Stimulated activated CD8-positive, alpha-beta memory T cell treated with anti-CD3 and anti-CD28 coated beads, Interleukin-2, amount 100 ng/mL, for 1 hour (primary cell): ENCODE data around the gene PER1.
"Not testable (repeated sequence)": the region's sequence is repeated elsewhere in the genome, so short reads cannot be mapped to it uniquely, and the experiment has no call there.

Experiments used
- DNase-seq, 2 donors: peaks; one replicate each; pipeline ENCODE4 v3.0.0-alpha.2; 2020; ENCODE audit warnings: low read depth in 2 of 2

The PER1 gene

GRCh38 chr17:8152112-8152775, at the start of gene PER1:
Gene PER1, minus strand, starts transcription at chr17:8152404. Its CDS starts 1,698 bp downstream, at chr17:8150706.
- peak; percentile 50 to 67 for DNase-seq

DNA sequence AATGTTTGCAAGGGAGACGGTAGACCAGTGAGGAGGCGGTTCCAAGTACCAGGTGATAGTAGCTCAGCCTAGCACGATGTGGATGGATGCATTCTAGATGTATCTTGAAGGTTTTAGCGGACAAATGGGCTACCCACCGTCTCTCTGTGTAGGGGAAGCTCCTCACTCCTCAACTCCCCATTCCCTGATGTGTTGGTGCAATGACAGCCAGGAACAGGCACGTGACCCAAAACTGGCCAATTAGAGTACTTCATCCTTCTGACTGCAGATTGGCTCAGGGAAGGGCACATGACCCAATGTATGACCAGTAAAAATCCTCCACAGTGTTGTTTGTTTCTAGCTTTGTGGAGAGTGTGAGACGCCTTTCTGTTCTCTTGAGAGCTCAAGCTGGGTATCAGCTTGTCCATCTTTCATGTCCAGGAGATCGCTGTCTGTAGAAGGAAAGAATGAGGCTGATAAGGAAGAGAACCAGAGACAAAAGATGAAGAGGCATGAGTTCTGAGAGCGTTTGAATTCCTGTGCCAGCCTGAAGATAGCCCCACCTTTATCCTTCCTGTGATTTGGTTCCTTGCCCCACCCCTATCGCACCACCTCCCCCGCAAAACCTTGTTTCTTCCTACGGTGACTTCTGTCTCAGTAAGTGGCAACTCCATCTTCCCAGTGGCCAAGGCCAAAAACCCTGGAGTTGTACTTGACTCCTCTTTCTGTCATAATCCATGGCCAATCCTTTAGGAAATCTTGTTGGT, 40.0 kb upstream of the PER1 start:
- DNase-seq: no peak

DNA sequence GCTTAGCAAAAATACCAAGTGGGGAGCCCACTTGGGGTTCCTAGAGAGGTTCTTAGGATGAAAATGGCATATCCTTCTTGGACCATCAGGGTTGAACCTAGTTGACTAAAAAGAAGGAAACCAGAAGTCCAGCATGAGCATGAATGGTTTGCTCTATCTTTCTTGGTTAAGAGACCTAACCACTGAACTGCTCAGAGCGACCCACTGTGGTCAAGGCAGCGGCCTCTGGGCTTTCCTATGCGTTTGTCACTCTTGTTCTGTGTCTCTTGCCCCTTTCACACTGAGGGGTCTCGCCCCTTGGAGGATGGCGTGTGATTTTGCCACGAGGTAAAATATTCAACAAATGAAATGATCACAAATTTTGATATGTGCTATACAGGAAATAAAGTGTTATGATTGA, 38.3 kb upstream of the PER1 start:
- no peak for DNase-seq

DNA sequence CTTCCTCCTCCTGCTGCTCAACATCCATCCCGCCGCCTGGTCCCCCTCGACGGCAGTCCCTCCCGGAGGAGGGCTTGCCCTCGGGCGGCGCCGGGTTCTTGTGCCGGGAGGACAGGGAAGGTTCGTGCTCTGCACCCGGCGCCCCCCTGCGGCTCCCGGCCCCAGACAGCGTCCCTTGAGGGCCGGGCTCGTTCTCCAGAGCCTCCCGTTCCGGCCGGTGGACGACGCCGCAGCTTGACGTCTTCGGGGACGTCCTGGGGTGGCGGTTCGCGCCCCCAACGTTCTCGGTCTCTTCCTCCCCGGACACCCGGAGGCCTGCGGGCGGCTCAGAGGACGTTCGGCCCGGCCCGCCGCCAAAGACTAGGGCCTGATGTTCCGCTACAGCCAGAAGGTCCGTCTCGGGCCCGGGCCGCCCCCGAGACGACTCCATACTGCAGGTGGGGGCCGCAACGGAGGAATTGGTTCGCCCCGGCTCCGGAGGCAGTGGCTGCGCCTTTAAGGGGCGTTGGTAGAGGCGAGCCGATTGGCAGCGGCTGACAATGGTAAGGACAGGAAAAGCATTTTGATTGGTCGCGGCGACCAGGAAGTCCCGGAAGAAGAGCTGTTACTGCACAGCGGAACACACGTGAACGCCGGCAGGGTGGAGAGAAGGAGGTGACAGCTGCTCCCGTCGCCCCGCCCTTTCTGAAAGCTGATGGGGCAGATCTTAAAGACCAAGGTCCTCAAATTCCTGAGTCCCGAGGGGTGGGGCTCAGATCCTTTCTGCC, 37.7 kb upstream of the PER1 start, which contains the start of gene BORCS6:
Gene BORCS6, minus strand, starts transcription at position 470 of the 767 bp plus-strand sequence. Its CDS starts 40 bp downstream, at position 430.
- DNase-seq: peak; percentile 87 to 88

- no peak for DNase-seq
Measured at GRCh38 chr17:8189041-8189710, 37.0 kb upstream of the PER1 start.

DNA sequence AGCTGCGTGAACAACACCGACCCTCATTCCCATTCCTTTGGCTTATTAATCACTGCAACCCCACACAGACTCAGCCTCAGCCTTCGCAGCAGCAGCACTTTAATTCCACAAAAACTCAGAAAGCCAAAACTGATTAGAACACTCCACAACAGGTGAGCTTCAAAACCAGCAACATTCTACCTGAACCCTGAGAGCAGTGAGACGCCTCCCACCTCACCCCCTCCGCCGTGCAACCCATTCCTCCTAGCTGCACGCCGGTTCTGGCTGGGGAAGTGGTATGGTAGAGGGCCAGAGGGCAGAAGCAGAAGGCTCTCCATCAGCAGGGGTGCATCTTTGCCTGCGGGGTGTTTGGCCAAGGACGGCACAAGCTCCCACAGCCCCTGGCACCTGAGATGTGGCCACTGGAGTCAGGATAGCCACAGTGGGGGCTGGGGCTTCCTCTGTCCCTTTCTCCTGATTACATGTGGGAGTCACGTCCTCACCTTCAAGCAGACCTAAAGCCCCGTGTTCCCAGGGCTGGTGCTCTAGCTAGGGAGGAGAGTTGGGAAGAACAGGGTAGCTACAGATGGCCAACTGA, 36.1 kb upstream of the PER1 start:
- no peak for DNase-seq

GRCh38 chr17:8187517-8188262, 35.5 kb upstream of the PER1 start:
- peak; percentile 77 to 80 for DNase-seq

GRCh38 chr17:8186787-8187516, 34.7 kb upstream of the PER1 start:
- peak; percentile 81 to 86 for DNase-seq

- DNase-seq: no peak
Measured at GRCh38 chr17:8186446-8186786, 34.2 kb upstream of the PER1 start.

- DNase-seq: peak; percentile 81 to 89
Measured at GRCh38 chr17:8185582-8186445, 33.6 kb upstream of the PER1 start.

GRCh38 chr17:8176998-8177731, 25.0 kb upstream of the PER1 start:
- DNase-seq: no peak

- DNase-seq: peak; percentile 74 to 75
Measured at GRCh38 chr17:8176197-8176940, 24.2 kb upstream of the PER1 start, which contains the start of gene TMEM107. Gene TMEM107, minus strand, starts transcription at chr17:8176380. Its CDS starts 94 bp downstream, at chr17:8176286.

DNA sequence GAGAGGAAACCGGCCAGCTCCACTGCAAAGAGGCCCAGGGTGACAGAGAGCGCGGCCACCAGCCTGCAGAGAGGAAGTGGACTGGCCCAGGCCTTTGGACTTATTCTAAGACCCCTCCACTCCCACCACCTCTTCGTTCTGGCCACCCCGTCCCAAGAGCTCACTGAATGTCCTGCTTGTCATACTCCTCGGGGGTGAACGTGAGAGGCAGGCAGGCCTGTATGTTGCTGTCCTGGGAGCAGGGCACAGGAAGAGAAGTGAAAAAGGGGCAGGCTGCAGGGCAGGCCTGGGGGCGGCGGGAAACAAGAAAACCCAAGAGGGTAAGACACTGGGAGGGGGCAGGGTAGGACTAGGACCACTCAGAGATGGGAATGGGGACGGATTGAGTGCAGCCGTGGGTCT, 23.6 kb upstream of the PER1 start:
- DNase-seq: no peak

DNA sequence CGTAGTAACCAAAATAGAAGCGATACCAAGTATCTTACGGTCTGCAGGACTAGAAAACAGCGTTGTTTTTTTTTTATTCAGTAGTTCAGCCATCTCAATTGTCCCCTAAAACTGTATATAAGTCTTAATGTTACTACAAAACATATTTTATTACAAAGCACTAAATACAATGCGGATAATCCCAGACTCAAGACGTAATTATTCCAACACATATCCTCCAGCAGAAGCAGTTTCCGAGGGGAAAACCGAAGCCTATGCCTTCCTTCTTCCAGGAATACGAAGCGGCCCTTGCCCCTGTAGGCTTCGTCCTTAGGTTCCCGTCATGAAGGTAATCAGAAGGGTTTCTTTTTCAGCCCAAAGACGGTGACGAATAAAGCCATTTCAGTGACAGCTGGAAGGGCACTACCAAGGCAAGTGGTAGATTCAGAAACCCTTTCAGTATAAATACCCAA, 21.7 kb upstream of the PER1 start:
- DNase-seq: no peak

DNA sequence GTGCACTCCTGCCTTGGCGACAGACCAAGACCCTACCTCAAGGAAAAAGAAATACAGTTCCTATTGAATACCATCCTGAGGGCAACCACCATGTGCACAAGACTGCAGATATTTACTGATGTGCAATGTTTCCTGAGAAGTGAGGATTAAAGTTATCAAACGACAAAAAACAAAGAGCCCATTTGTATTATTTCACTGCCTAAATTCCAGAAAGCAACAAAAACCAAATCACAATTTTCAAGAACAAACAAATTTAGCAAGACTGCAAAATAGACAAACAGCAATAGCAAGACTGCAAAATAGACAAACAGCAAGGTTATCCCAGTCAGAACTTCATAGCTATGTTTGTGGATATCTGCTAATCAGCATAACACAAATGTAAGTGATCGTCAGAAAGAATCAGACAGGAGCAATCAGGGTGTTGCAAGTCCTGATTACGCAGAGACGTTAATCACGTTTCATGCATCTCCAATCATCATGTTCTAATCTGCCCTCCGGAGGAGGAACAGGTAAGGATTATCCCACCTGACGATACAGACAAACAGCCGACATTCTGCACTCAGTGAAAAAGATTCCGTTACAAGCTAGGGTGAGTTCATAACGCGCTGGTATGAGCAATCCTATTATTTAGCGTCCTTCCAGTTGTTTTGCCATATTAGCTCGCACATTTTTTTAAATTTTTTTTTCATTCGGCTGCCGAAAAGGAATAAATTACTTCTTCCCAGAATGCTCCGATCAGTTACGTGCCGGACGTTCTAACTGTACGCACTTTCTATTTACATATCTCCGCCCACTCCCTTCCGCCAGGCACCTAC, 21.1 kb upstream of the PER1 start:
- DNase-seq: peak in 1 of 2 donors; percentile 55

DNA sequence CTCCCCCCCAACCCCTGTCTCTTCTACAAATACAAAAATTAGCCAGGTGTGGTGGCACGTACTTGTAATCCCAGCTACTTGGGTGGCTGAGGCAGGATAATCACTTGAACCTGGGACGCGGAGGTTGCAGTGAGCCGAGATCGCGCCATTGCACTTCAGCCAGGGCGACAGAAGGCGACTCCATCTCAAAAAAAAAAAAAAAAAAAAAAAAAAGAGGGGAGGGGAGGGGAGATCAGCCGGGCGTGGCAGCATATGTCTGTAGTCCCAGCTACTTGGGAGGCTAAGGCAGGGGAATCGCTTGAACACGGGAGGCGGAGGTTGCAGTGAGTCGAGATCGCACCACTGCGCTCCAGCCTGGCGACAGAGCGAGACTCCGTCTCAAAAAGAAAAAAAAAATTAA, 18.0 kb upstream of the PER1 start:
- not testable (repeated sequence) for DNase-seq

DNA sequence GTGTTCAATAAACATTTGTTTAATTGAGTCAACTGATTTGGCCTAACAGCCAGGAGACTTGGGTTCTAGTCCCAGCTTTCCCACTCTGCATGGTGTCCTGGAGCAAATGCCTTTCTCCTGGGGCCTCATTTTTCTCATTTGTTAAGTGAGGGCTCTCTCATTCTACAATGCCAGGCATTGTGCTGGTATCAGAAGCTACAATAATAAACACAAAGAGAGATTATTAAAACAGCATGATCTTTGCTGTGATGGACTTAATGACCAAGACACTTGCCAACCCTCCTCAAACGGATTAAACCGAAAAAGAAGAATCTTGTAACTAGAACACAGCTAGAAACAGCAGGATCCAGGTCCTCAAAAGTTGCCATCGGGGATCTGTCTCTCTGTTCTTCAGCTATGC, 15.3 kb upstream of the PER1 start:
- no peak for DNase-seq
